HG02852 (cell line): ENCODE data around the gene TRIM67.
"Not testable (repeated sequence)": the region's sequence is repeated elsewhere in the genome, so short reads cannot be mapped to it uniquely, and the experiment has no call there.

Source experiments
- ATAC-seq: cut with Tn5 transposase; IDR thresholded peaks from one replicate; pipeline ENCODE4 v1.9.1; 2021; ENCODE audit warnings: mild to moderate bottlenecking, moderate library complexity; ENCODE audit not compliant: unreplicated experiment

Gene TRIM67

GRCh38 chr1:231161667-231162296 lies at the start of gene TRIM67:
Gene TRIM67 (plus strand): TSS chr1:231162058. CDS start chr1:231162970, 912 bp downstream.
- no peak for ATAC-seq

GRCh38 chr1:231116738-231117137 lies 45.1 kb upstream of the TRIM67 start:
- ATAC-seq, result no peak

GRCh38 chr1:231118704-231119453 lies 43.0 kb upstream of the TRIM67 start:
- no peak for ATAC-seq

- no peak for ATAC-seq
Measured at GRCh38 chr1:231121533-231121932, 40.3 kb upstream of the TRIM67 start.

- ATAC-seq, result no peak
Measured at GRCh38 chr1:231122143-231122542, 39.7 kb upstream of the TRIM67 start.

GRCh38 chr1:231124746-231125145 lies 37.1 kb upstream of the TRIM67 start:
- no peak for ATAC-seq

GRCh38 chr1:231125972-231126580 lies 35.8 kb upstream of the TRIM67 start:
- no peak for ATAC-seq

GRCh38 chr1:231127106-231127505 lies 34.8 kb upstream of the TRIM67 start:
- not testable (repeated sequence) for ATAC-seq

- ATAC-seq, result not testable (repeated sequence)
Measured at GRCh38 chr1:231128471-231128870, 33.4 kb upstream of the TRIM67 start.

- no peak for ATAC-seq
Measured at GRCh38 chr1:231130544-231130943, 31.3 kb upstream of the TRIM67 start.

- not testable (repeated sequence) for ATAC-seq
Measured at GRCh38 chr1:231132591-231132990, 29.3 kb upstream of the TRIM67 start.

- ATAC-seq, result no peak
Measured at GRCh38 chr1:231134624-231135023, 27.2 kb upstream of the TRIM67 start.

- no peak for ATAC-seq
Measured at GRCh38 chr1:231138236-231138635, 23.6 kb upstream of the TRIM67 start.

GRCh38 chr1:231139125-231139649 lies 22.7 kb upstream of the TRIM67 start:
- ATAC-seq, result no peak

GRCh38 chr1:231139659-231140654 lies 21.9 kb upstream of the TRIM67 start:
- no peak for ATAC-seq

GRCh38 chr1:231144416-231145193 lies 17.3 kb upstream of the TRIM67 start:
- no peak for ATAC-seq

GRCh38 chr1:231147896-231148295 lies 14.0 kb upstream of the TRIM67 start:
- ATAC-seq, result no peak

GRCh38 chr1:231151811-231152210 lies 10.0 kb upstream of the TRIM67 start:
- no peak for ATAC-seq

- no peak for ATAC-seq
Measured at GRCh38 chr1:231153726-231154125, 8.1 kb upstream of the TRIM67 start.

GRCh38 chr1:231155808-231156207 lies 6.0 kb upstream of the TRIM67 start:
- no peak for ATAC-seq
